Renal cortex interstitium (tissue), 11 donors: Measurements from ENCODE around the gene ARHGAP24. TPM values are rescaled to one million over a fixed set of nuclear protein-coding genes. Genes with fewer than 3 reads are reported as not detected.

Source experiments
- DNase-seq, 11 donors: peaks; one replicate each; pipeline ENCODE4 v3.0.0-alpha.2; 2013; ENCODE audit warnings: low read depth in 9 of 11, low spot score in 4 of 11; ENCODE audit errors: extremely low read depth in 1 of 11
- polyA plus RNA-seq, 3 donors: library from polyadenylated mRNA; unstranded; fragments of 120-200 nt; gene quantifications; one replicate each; pipeline ENCODE4 v1.2.1, GENCODE V29; 2013; ENCODE audit not compliant: insufficient read length in 3 of 3

The ARHGAP24 gene
- polyA plus RNA-seq, 3 donors, result 101 to 124 (median 118) TPM

GRCh38 chr4:85672116-85672515, 197.2 kb downstream of the ARHGAP24 start:
- DNase-seq, result no peak

GRCh38 chr4:85672959-85673358, 198.0 kb downstream of the ARHGAP24 start:
- DNase-seq, result no peak

GRCh38 chr4:85673540-85673939, 198.6 kb downstream of the ARHGAP24 start:
- DNase-seq, result no peak

GRCh38 chr4:85675076-85676049, 200.4 kb downstream of the ARHGAP24 start:
- no peak for DNase-seq

GRCh38 chr4:85676050-85676425, 201.1 kb downstream of the ARHGAP24 start:
- DNase-seq, result no peak

GRCh38 chr4:85676850-85677590, 202.1 kb downstream of the ARHGAP24 start:
- DNase-seq, result peak in 2 of 11 donors; percentile 12 to 13

GRCh38 chr4:85681221-85681657, 206.3 kb downstream of the ARHGAP24 start:
- no peak for DNase-seq

GRCh38 chr4:85681921-85682320, 207.0 kb downstream of the ARHGAP24 start:
- no peak for DNase-seq

GRCh38 chr4:85682391-85682790, 207.4 kb downstream of the ARHGAP24 start:
- no peak for DNase-seq

- no peak for DNase-seq
Observed at GRCh38 chr4:85684676-85685075, 209.7 kb downstream of the ARHGAP24 start.

- DNase-seq, result no peak
Observed at GRCh38 chr4:85686398-85686797, 211.4 kb downstream of the ARHGAP24 start.

- no peak for DNase-seq
Observed at GRCh38 chr4:85688055-85688740, 213.2 kb downstream of the ARHGAP24 start.

GRCh38 chr4:85696661-85697060, 221.7 kb downstream of the ARHGAP24 start:
- no peak for DNase-seq

- no peak for DNase-seq
Observed at GRCh38 chr4:85697854-85698253, 222.9 kb downstream of the ARHGAP24 start.

GRCh38 chr4:85700362-85700761, 225.4 kb downstream of the ARHGAP24 start:
- DNase-seq, result no peak

- no peak for DNase-seq
Observed at GRCh38 chr4:85701861-85702321, 226.9 kb downstream of the ARHGAP24 start.

- DNase-seq, result no peak
Observed at GRCh38 chr4:85703096-85703495, 228.1 kb downstream of the ARHGAP24 start.

- no peak for DNase-seq
Observed at GRCh38 chr4:85707611-85708010, 232.7 kb downstream of the ARHGAP24 start.

GRCh38 chr4:85708468-85708867, 233.5 kb downstream of the ARHGAP24 start:
- no peak for DNase-seq
